CD4-positive, alpha-beta T cell treated with Interleukin-6 at 100 ng/mL for 8 hours (primary cell): ENCODE data around the gene HES5.

ENCODE experiments used
- DNase-seq: peaks from one replicate; pipeline ENCODE4 v3.0.0-alpha.2; 2020; ENCODE audit warnings: mixed read lengths, low spot score

The HES5 gene

GRCh38 chr1:2546515-2547209 lies 16.6 kb upstream of the HES5 start:
- peak; percentile 91 for DNase-seq

DNA sequence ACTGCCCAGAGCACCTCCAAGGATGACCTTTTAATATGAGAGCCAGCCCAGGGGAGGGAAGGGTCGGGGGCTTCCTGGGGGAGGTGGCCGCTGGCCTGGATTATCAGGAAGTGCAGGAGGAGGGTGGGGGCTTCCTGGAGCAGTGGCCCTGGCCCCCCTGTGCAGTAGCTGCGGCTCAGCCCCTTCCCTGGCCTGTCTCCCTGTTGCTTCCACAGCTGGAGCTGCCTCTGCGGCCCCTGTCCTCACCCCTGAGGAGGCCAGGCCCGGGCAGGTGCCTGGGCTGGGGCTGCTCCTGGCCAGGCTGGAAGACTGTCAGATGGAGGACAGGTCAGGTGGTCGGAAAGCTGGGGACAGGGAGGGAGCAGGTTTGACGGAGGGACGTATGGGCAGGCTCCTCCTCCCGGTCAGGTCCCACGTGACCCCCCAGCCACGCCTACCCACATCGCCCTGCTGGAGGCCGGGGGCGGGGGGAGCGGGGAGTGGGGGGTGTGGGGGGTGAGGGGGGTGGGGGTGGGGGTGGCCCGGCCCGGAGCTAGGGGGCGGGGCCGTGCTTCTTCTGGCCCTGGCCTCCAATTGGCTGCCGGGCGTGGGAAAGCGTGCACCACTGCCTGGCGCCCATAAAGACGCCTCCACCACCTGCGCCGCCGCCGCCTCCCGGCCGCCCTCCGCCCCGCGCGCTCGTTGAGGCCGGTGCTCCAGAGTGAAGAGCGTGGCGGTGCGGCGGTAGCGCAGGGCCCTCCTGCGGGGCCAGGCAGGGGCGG lies 15.9 kb upstream of the HES5 start:
- DNase-seq: peak; percentile 94

DNA sequence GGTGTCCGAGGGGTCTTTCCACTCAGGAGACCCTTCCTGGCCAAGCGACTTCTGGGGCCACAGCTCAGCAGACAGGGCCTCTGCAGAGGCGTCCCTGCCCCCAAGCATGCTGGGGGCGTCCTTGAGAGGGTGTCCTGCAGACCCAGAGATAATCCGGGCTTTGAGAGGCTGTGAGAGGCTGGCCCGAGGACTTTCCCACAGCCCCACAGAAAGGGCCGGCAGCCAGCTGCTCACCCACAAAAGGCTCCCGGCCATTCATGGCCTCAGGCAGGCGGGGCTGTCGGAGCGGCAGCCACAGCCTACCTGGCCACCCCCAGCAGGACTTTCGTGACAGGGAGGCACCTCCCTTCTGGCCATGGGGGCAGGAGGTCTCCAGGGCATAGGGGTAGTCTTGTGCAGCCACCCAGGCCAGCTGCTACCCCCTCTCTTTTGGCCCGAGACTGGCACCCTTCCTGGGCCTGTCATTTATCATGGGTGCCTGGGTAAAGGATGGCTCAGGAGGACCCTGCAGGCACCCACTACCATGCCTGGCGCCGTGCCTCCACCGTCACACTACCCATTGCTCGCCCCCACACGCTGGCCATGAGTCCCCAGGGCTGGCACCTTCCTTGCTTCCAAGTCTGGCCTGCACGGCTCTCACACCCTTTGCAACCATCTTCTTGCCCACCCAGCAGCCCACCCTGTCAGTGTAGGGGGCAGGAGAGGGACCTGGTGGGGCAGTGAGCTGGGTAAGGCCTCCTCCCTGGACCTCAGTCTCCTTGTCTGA lies 15.0 kb upstream of the HES5 start:
- DNase-seq: no peak

- no peak for DNase-seq
Measured at GRCh38 chr1:2544093-2544874, 14.2 kb upstream of the HES5 start.

DNA sequence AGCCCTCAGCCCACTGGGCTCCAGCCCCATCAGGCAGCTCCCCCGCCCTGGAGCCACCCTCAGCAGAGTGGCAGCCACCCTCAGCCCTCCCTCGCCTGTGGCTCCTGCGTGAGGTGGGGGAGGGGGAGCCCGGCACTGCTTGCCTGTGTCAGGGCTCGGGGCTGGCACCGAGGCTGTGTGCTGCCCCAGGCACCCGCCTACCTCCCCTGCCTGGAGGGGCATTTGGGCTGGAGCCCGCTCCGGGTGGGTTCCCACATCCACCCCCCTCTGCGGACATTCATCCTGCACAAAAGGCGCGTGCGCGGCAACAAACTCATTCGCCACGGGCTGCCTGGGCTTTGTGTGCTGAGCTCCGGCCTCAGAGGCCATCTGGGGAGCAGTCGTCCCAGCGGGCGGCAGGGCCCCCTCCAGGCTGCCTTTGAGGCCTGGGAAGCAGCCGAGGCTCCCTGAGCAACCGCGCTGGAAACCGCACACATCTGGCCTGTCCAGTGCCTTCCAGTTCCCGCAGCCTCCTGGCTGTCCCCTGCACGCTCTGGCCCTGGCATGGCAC lies 13.6 kb upstream of the HES5 start:
- DNase-seq: peak; percentile 50

GRCh38 chr1:2542246-2542915 lies 12.3 kb upstream of the HES5 start:
- DNase-seq: no peak

GRCh38 chr1:2541619-2542245 lies 11.7 kb upstream of the HES5 start:
- DNase-seq: no peak

DNA sequence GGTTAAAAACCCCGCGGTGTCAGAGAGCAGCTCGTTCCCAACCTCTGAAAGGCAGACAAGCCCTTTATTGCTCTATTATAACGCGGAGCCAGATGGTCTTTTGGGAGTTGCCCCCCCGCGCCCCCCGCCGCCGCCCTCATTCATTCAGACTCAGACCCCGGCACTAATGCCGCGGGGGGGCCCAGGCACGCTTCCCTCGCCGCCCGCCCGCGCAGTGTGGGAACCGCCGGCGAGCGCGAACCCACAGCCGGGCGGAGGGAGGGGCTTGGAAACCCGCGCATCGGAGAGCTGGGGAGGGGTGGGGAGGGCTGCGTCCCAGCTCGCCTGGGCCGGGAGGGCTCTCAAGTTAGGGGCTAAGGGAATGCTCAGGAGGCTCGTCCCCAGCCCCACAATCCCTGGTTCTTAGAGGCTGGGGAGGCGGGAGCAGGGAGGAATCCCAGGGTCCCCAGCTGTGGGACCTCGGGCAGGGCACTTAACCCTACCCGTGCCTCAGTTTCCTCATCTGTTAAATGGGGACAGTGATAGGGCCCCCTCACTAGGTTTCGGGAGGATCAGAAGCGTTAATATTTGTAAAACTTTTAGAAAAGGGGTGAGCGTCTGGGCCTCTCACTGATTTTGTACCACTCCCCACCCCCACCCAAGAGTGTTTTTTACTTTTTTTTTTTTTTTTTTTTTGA lies 10.9 kb upstream of the HES5 start:
- DNase-seq: no peak

DNA sequence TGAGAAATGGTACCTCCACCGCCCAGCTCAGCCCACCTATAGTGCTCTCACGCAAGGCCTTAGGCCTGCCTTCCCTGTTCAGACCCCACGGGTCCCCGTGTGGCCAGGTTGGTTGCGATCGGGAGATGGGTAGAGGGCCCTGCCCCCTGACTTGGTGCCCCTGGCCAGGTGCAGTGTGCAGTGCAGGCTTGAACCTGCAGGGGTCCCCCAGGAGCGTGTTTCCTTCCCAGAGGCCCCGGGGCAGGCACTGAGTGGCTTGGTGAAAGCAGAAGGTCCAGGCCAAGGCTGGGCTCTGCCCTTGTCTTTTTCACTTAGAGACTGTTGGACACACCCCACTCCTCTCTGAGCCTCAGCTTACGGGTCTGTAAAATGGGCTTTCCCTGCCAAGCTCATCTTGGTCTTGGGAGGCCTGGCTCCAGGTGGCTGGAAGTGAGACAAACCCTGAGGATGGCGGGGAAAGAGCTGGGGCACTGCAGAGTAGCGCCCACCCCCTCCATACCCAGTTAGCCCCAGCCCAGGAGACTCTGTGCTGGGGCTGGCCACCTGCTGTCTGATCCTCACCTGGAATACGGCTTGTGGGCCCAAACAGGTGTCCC lies 9.3 kb upstream of the HES5 start:
- DNase-seq: no peak

DNA sequence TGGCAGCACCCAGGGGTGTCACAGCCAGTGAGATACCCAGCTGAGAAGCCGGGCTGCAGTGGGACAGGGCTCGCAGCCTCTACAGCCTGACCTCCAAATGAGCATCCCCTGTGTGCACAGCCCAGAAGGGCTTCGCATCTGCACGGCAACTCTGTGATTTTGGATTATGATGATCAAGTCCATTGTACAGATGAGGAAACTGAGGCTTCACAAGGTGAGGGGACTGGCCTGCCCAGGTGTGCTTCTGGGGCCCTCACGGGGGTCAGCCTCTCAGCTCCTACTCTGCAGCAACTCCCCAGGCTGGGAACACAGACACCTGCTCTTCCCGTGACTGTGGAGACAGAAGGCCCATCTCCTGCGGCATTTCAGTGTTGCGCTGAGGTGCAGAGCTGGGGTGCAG lies 8.8 kb upstream of the HES5 start:
- no peak for DNase-seq

- no peak for DNase-seq
Measured at GRCh38 chr1:2538376-2538775, 8.3 kb upstream of the HES5 start.

- DNase-seq: no peak
Measured at GRCh38 chr1:2537784-2538115, 7.7 kb upstream of the HES5 start.

DNA sequence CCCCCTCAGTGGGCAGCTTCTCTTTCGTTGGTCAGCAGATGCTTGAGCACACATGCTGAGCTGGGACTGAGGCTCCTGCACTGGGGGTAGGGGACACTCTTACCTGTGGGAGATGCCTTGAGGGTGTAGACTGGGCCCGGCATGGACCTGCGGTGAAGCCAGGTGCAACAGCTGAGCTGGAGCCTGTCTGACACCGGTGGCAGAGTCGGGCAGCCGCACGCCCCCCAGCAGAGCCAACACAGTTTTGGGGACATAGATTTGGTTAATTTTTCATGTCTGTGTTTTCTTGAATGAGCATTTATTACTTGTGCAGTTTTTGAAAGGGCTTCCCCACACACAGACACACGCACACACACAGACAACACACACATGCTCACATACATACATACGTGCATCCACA lies 5.9 kb upstream of the HES5 start:
- no peak for DNase-seq

DNA sequence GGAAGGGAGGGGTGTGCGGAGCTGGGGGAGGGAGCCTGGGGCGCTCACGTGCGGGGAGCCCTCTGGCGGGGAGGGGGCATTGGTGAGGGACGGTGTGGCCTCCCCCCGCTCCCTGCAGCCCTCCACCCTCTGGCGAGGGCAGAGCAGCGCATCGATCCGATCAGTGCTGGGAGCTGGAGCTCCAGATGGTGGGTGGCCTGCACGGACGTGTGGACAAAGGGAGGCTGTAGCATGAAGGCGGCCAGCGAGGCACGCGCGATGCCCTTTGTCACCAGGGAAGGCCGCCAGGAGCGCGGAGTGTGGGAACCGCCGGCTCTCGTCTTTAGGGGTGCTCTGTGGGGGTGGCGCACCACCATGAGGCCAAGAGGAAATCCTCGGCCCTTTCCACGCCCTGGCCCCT lies 5.4 kb upstream of the HES5 start:
- DNase-seq: no peak

DNA sequence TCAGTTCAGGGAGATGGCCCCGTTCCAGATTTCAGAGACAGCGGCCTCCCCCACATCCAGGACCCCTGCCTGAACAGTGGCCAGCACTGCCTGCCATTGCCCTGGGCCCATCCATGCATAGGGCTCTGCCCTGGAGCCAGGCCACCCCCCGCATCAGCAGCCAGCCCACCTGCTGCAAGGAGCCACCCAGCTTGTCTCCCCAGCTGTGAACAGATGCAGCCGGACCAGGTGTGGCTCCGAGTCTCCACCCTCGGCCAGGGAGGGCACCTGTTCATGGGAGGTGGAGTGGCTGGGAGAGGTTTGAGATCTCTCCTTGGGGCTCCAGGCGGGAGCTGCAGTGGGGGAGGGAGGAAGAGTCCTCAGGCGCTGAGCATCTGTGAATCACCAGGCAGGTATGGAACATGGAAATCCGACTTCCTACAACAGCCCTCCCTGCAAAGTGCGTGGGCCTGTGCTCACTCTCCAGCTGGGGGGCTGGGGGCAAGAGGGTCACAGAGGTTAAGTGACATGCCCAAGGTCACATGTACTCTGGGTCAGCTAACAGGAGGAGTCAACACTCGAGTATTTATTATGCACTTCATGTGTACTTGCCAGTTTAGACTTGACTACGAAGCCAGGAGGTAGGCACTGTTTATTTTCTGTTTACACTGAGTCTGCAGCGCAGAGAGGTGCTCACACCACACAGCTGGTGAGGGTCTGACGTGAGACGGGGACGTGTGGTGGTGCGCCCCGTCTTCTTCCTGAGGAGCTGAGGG lies 4.8 kb upstream of the HES5 start:
- no peak for DNase-seq

DNA sequence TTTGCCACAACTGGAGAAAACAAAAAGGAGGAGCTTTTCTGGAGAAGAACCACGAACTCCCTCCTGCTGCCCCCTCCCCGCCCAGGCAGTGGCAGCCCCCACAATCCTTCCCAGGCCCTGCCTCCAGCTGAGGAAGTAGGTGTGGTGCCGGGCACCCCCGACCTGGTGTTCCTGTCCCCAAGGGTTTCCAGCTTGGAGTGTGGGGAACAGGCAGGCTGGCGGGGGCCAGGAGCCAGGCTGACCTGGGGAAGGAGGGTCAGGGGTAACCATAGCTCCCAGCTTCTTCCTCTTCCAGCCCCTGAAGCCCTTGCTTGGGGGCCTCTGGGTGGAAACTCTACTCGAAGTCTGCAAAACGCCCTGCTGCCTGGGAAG lies 4.2 kb upstream of the HES5 start:
- DNase-seq: no peak

DNA sequence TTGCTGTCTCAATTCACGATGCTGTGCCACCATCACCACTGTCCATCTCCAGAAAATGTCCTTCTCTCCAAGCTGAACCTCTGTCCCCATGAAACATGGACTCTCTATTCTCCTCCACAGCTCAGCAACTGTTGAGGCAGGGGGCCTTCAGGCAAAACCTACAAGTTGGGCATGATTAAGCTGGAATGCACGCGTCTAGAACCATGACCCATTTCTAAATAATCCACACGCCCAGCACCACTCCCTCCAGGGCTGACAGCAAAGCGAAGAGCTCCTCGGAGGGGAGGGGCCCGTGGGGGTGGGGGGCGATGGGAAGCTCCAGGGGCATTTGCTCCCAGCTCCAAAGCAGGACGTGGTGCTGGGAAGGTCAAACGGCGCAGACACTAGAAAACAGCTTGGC lies 3.3 kb upstream of the HES5 start:
- no peak for DNase-seq

GRCh38 chr1:2532485-2533160 lies 2.6 kb upstream of the HES5 start:
- no peak for DNase-seq
